ENCODE measurements around the gene PAPSS1.

PAPSS1 gene

DNA sequence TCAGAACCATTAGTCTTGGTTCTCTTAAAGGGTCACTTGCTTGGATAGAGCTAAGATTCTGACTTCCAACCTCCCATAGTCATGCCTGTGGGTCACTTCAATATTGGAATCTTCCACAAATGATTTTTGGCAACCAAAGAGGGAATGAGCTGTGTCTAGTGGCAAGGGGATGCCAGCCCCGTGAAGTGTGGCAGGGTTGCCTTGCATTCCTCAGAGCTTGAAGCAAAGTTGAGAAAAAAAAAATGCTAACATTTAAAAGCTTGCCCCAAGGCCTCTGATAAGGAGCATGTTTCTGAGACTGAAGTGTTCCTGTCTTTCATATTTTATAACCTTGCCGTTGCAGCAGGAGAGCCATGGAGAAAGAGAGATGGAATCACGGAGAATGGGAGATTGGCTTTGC is 120.2 kb downstream of the PAPSS1 start:
- ATAC-seq, result peak; percentile 16
- H3K36me3 Mint-ChIP-seq, result no peaks in the 10 kb centered on the region
- H3K27me3 Mint-ChIP-seq, result no peaks in the 10 kb centered on the region
- H3K4me1 Mint-ChIP-seq, result no peaks in the 10 kb centered on the region
- no peak overlapping the region for H3K4me3 Mint-ChIP-seq
- no peaks in the 10 kb centered on the region for H3K9me3 Mint-ChIP-seq
- H3K27ac Mint-ChIP-seq, result no peak overlapping the region

DNA sequence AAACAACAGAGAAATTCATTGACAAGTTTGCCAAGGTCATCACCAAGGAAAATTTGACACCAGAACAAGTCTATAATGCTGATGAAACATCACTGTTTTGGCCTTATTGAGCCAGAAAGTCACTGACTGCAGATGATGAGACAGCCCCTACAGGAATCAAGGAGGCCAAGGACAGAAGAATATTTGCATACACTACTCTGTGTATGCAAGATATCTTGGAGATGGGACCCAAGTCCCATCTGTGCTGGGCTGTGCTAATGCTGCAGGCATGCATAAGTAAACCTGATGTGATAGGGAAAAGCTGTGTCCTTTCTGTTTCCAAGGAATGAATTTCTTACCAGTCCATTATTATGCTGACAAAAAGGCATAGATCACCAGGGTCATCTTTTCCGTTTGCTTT is 126.8 kb downstream of the PAPSS1 start:
- no peak for ATAC-seq
- Mint-ChIP-seq H3K27me3 (no peaks in the 10 kb centered on the region), H3K4me1 (no peaks in the 10 kb centered on the region), H3K9me3 (peaks cover 11% of the 10 kb centered on the region), H3K36me3 (peaks cover 4% of the 10 kb centered on the region), H3K27ac (no peak overlapping the region), H3K4me3 (no peak overlapping the region)

DNA sequence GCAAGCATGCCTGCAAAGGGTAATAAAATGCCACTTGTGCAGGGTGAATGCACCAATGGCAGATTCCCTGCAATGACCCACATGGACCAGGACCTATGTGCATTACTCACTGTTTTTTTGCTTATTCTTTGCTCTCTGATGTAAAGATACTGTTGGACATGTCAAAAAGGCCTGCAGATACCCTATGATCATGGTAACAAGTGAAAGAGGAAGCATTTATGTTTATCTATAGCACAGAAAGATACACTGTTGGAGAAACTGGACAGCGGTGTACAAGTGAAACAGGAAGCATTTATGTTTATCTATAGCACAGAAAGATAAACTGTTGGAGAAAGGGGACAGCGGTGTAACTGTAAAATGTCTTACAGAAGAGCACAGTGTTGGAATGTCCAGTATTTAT is 127.5 kb downstream of the PAPSS1 start:
- Mint-ChIP-seq H3K27me3 (no peaks in the 10 kb centered on the region), H3K36me3 (peaks cover 4% of the 10 kb centered on the region), H3K27ac (no peak overlapping the region), H3K4me3 (no peak overlapping the region), H3K4me1 (no peaks in the 10 kb centered on the region), H3K9me3 (peaks cover 11% of the 10 kb centered on the region)
- ATAC-seq, result no peak

DNA sequence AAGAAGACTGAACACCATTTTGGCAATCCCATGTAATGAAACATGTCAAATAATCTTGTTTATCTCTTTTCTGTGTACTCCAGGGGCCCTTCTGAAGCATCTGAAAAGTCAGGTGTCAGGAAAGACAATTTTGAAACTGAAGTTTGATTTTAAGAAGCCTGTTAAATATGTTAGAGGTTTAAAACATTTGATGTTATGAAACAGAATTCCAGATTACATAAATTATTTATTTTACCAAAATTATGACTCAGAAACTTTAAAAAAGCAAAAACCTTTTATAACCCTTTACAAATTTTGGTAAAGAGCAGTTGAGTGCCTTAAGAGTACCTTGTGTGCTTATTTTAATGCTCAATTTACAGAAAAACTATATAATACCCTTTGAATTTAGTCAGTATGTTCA is 130.8 kb downstream of the PAPSS1 start:
- Mint-ChIP-seq H3K27me3 (no peaks in the 10 kb centered on the region), H3K4me3 (no peak overlapping the region), H3K9me3 (peaks cover 11% of the 10 kb centered on the region), H3K27ac (no peak overlapping the region), H3K36me3 (peaks cover 4% of the 10 kb centered on the region), H3K4me1 (no peaks in the 10 kb centered on the region)
- ATAC-seq, result no peak

GRCh38 chr4:107586371-107586770 is 133.7 kb downstream of the PAPSS1 start:
- Mint-ChIP-seq H3K4me3 (no peak overlapping the region), H3K27ac (no peak overlapping the region), H3K9me3 (peaks cover 17% of the 10 kb centered on the region), H3K27me3 (no peaks in the 10 kb centered on the region), H3K4me1 (no peaks in the 10 kb centered on the region), H3K36me3 (no peaks in the 10 kb centered on the region)
- ATAC-seq, result no peak

- Mint-ChIP-seq H3K4me3 (no peak overlapping the region), H3K9me3 (peaks cover 17% of the 10 kb centered on the region), H3K36me3 (no peaks in the 10 kb centered on the region), H3K27me3 (peaks cover 11% of the 10 kb centered on the region), H3K27ac (no peak overlapping the region), H3K4me1 (no peaks in the 10 kb centered on the region)
- no peak for ATAC-seq
Observed at GRCh38 chr4:107579099-107579498, 140.9 kb downstream of the PAPSS1 start.

- H3K27me3 Mint-ChIP-seq, result peaks cover 11% of the 10 kb centered on the region
- no peaks in the 10 kb centered on the region for H3K4me1 Mint-ChIP-seq
- H3K4me3 Mint-ChIP-seq, result no peak overlapping the region
- no peaks in the 10 kb centered on the region for H3K36me3 Mint-ChIP-seq
- no peak overlapping the region for H3K27ac Mint-ChIP-seq
- H3K9me3 Mint-ChIP-seq, result peaks cover 15% of the 10 kb centered on the region
- no peak for ATAC-seq
Observed at GRCh38 chr4:107578321-107578720, 141.7 kb downstream of the PAPSS1 start.

- H3K27ac Mint-ChIP-seq, result no peak overlapping the region
Observed at GRCh38 chr4:107577743-107578142, 142.3 kb downstream of the PAPSS1 start.

GRCh38 chr4:107575243-107575642 is 144.8 kb downstream of the PAPSS1 start:
- no peaks in the 10 kb centered on the region for H3K36me3 Mint-ChIP-seq
- H3K4me1 Mint-ChIP-seq, result no peaks in the 10 kb centered on the region
- H3K4me3 Mint-ChIP-seq, result no peak overlapping the region
- peaks cover under 1% of the 10 kb centered on the region for H3K9me3 Mint-ChIP-seq
- no peak for ATAC-seq
- H3K27me3 Mint-ChIP-seq, result peaks cover 11% of the 10 kb centered on the region
- H3K27ac Mint-ChIP-seq, result no peak overlapping the region

More at GRCh38 chr4:107577743-107578142, 142.3 kb downstream of the PAPSS1 start:
- Mint-ChIP-seq H3K27me3 (peaks cover 11% of the 10 kb centered on the region), H3K36me3 (no peaks in the 10 kb centered on the region), H3K4me3 (no peak overlapping the region), H3K4me1 (no peaks in the 10 kb centered on the region), H3K9me3 (peaks cover 12% of the 10 kb centered on the region)
- no peak for ATAC-seq

GRCh38 chr4:107572281-107572680 is 147.8 kb downstream of the PAPSS1 start:
- H3K27ac Mint-ChIP-seq, result no peak overlapping the region
- peaks cover 18% of the 10 kb centered on the region for H3K27me3 Mint-ChIP-seq
- ATAC-seq, result no peak
- no peaks in the 10 kb centered on the region for H3K36me3 Mint-ChIP-seq
- H3K4me3 Mint-ChIP-seq, result no peak overlapping the region
- H3K4me1 Mint-ChIP-seq, result no peaks in the 10 kb centered on the region
- H3K9me3 Mint-ChIP-seq, result peaks cover 10% of the 10 kb centered on the region

DNA sequence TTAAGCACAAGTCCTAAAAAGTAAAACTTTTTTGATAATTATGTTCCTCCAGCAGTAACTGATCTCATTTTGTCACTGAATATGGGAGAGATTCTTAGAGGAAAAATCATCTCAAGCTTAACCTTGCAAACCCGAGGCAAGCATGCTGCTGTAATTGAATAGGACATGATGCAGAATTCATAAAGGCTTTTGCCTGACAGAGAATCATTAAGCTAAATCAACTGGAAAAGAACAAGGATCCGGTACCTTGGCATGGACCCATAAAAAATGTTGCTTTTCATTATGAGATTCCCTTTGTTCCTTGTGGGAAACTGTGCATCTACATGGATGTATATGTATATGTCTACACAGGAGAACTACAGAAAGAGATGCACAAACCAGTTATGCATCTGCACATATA is 149.1 kb downstream of the PAPSS1 start:
- no peaks in the 10 kb centered on the region for H3K4me1 Mint-ChIP-seq
- peaks cover 23% of the 10 kb centered on the region for H3K27me3 Mint-ChIP-seq
- H3K36me3 Mint-ChIP-seq, result no peaks in the 10 kb centered on the region
- H3K27ac Mint-ChIP-seq, result no peak overlapping the region
- ATAC-seq, result no peak
- no peak overlapping the region for H3K4me3 Mint-ChIP-seq
- H3K9me3 Mint-ChIP-seq, result peaks cover 15% of the 10 kb centered on the region

DNA sequence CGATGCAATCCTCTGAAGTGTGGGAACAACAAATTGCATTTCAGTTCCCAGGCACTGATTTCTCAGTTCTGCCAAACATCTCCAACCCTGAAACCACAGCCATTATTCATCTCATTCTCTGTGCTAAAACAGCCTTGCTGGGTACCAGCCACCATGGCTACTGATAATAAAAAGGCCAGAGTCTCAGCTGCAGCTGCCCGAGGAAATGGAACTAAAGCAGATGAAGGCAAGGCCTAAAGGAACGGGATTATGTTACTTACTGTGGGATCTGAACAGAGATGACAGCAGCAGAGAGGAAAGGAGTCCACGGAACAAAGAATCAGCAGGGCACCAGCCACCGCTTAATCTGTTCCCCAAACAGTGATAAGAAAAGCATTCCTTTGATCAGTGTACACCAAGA is 155.7 kb downstream of the PAPSS1 start:
- no peaks in the 10 kb centered on the region for H3K4me1 Mint-ChIP-seq
- ATAC-seq, result no peak
- H3K27ac Mint-ChIP-seq, result no peak overlapping the region
- H3K36me3 Mint-ChIP-seq, result no peaks in the 10 kb centered on the region
- no peak overlapping the region for H3K4me3 Mint-ChIP-seq
- H3K9me3 Mint-ChIP-seq, result peaks cover 29% of the 10 kb centered on the region
- peaks cover 30% of the 10 kb centered on the region for H3K27me3 Mint-ChIP-seq
